Adrenal gland (tissue), 12 donors: ENCODE data around the gene SNCB. TPM values are rescaled to one million over a fixed set of nuclear protein-coding genes. Genes with fewer than 3 reads are reported as not detected.

Experiments used
- DNase-seq, 7 donors: peaks; one replicate each; pipeline ENCODE4 v3.0.0-alpha.2; 2019 to 2020
- H3K27ac ChIP-seq, 5 donors: fragments of 200-600 bp; sonication (generic) in 4 of 5; 1 replicate in 3 of 5; 2 replicates in 2 of 5; pipeline versions ENCODE4 v1.5.1 to v1.8.0; 2016 to 2020; ENCODE audit warnings: mild to moderate bottlenecking in 1 of 5
- H3K27me3 ChIP-seq: fragments of 200-600 bp; 2 replicates; pipeline ENCODE4 v1.8.0; 2021
- H3K36me3 ChIP-seq, 2 donors: fragments of 200-600 bp; replicated peaks in 1 of 2; 1 replicate in 1 of 2; 2 replicates in 1 of 2; pipeline versions ENCODE4 v1.5.1 to v1.8.0; 2018 to 2022
- H3K4me1 ChIP-seq, 2 donors: fragments of 200-600 bp; replicated peaks in 1 of 2; 1 replicate in 1 of 2; 2 replicates in 1 of 2; pipeline versions ENCODE4 v1.5.1 to v1.8.0; 2018 to 2021
- H3K4me3 ChIP-seq, 4 donors: fragments of 200-600 bp; sonication (generic) in 3 of 4; one replicate each; pipeline ENCODE4 v1.5.1; 2016 to 2018
- H3K9me3 ChIP-seq, 3 donors: fragments of 200-600 bp; sonication (generic) in 1 of 3; replicated peaks in 1 of 3; 1 replicate in 2 of 3; 2 replicates in 1 of 3; pipeline versions ENCODE4 v1.5.1 to v1.8.0; 2016 to 2021
- POLR2A ChIP-seq, 2 donors: fragments of 450-650 bp; IDR thresholded peaks; one replicate each; pipeline ENCODE4 v1.6.1; 2017; ENCODE audit warnings: antibody characterized with exemption in 2 of 2, mild to moderate bottlenecking in 2 of 2, moderate library complexity in 1 of 2
- WGBS, 4 donors: extraction: QIAGEN DNeasy Blood & Tissue Kit in 2 of 4; methylation state at CpG; one replicate each; pipeline versions ENCODE4 v1.1.5 to v1.1.7; 2013 to 2017; 5-methylcytosine and 5-hydroxymethylcytosine counted together
- intact Hi-C, 2 donors: fragments of 100-400 bp; cut with DNase I; formaldehyde crosslinking; loops; one replicate each; pipeline versions ENCODE4 v1.14.1 to v1.15.0; 2022 to 2023
- polyA plus RNA-seq, 3 donors: library from polyadenylated mRNA; stranded (reverse); fragments of 200-250 nt in 2 of 3; fragments of 350-450 nt in 1 of 3; fragmentation: Illumina TruSeq in 1 of 3; extraction: RNeasy Lipid Tissue Mini Kit (QIAGEN cat#74804) in 1 of 3; gene quantifications; one replicate each; pipeline ENCODE4 v1.2.3, GENCODE V29; 2013 to 2014
- total RNA-seq, 9 donors: library from RNA; depleted of rRNA in 4 of 9; stranded (reverse); fragments of >200 nt in 4 of 9; fragments of 120-200 nt in 1 of 9; fragmentation: NEBNext Ultra II Directional in 1 of 9; extraction: Animal tissue kit (Norgen Biotek cat#: 25700) in 1 of 9; gene quantifications; one replicate each; pipeline versions ENCODE4 v1.1.0 to v1.2.4, GENCODE V29; 2013 to 2023
- TF ChIP-seq, protein P1 (sequence below), 6 experiments: fragments of 450-650 bp in 4 of 6; fragments of 200-600 bp in 2 of 6; sonication (generic) in 1 of 6; IDR thresholded peaks; 1 replicate in 5 of 6; 2 replicates in 1 of 6; pipeline versions ENCODE4 v1.5.1 to v1.8.0; 2016 to 2021; ENCODE audit warnings: antibody characterized with exemption in 6 of 6, mild to moderate bottlenecking in 2 of 6, moderate library complexity in 1 of 6
- donor health status: healthy with polysubstance abuse.
- donor health status: Bipolar disorder and iron deficiency.
- donor health status: DM: yes; HTN: yes; CAD: no.
- donor health status: DM: no; HTN: no; CAD: no.
- donor health status: DM: no; HTN: no; CAD: no.
- donor health status: DM: yes; HTN: yes; CAD: no.

The SNCB gene
- total and polyA plus RNA-seq, 12 donors = 0.19 to 8.6 (median 1.5) TPM; not detected in 4

DNA sequence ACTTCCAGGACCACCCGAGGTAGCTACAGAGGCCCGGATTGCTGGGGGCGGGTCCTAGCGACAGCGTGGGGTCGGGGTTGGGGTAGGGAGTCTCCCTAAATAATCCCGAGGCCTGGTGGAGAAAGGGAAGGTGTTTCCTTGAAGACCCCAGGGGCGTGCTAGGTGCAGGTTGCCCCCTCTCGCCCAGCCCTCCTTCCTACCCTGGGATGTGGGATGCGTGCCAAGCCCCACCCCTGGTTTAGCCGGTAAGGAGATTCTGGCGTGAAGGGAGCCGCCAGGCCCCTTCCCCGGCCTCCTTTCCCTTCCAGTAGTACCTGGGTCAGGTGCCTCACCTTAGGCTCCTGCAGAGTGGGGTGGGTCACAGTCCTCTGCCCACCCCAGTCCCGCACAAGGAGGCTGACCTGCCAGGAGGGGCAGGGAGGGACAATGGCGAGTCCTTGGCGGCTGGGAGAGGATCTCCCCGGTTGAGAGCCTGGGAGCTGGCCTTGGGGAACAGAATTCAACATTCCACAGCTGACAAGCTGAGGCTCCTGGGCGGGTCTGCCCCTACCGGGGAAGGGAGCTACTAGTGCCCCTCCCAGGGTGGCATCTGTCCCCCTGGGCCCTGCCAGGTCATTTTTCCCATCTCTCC is 17.6 kb upstream of the SNCB start:
- peaks cover 31 to 46% of the 10 kb centered on the region in 2 donors for H3K4me1 ChIP-seq
- WGBS, 4 donors = 0 to 8% (median 3%) methylated on average over 12 to 20 of the region's 20 CpGs
- TF ChIP-seq POLR2A (IDR thresholded peaks at IDR 0.05) = peak in 1 of 2 donors; percentile 57
- TF ChIP-seq, protein P1, sequence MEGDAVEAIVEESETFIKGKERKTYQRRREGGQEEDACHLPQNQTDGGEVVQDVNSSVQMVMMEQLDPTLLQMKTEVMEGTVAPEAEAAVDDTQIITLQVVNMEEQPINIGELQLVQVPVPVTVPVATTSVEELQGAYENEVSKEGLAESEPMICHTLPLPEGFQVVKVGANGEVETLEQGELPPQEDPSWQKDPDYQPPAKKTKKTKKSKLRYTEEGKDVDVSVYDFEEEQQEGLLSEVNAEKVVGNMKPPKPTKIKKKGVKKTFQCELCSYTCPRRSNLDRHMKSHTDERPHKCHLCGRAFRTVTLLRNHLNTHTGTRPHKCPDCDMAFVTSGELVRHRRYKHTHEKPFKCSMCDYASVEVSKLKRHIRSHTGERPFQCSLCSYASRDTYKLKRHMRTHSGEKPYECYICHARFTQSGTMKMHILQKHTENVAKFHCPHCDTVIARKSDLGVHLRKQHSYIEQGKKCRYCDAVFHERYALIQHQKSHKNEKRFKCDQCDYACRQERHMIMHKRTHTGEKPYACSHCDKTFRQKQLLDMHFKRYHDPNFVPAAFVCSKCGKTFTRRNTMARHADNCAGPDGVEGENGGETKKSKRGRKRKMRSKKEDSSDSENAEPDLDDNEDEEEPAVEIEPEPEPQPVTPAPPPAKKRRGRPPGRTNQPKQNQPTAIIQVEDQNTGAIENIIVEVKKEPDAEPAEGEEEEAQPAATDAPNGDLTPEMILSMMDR (IDR thresholded peaks at IDR 0.05) = no peak
- peaks cover 0 to 3% of the 10 kb centered on the region in 2 donors for H3K36me3 ChIP-seq
- peak overlapping the region; percentile 32 to 86 (median 48) for H3K4me3 ChIP-seq
- intact Hi-C loops = no loop called here
- H3K9me3 ChIP-seq = no peaks in the 10 kb centered on the region
- H3K27me3 ChIP-seq = no peaks in the 10 kb centered on the region
- peak overlapping the region; percentile 63 to 85 (median 71) for H3K27ac ChIP-seq
- DNase-seq = peak; percentile 75 to 82 (median 79)

DNA sequence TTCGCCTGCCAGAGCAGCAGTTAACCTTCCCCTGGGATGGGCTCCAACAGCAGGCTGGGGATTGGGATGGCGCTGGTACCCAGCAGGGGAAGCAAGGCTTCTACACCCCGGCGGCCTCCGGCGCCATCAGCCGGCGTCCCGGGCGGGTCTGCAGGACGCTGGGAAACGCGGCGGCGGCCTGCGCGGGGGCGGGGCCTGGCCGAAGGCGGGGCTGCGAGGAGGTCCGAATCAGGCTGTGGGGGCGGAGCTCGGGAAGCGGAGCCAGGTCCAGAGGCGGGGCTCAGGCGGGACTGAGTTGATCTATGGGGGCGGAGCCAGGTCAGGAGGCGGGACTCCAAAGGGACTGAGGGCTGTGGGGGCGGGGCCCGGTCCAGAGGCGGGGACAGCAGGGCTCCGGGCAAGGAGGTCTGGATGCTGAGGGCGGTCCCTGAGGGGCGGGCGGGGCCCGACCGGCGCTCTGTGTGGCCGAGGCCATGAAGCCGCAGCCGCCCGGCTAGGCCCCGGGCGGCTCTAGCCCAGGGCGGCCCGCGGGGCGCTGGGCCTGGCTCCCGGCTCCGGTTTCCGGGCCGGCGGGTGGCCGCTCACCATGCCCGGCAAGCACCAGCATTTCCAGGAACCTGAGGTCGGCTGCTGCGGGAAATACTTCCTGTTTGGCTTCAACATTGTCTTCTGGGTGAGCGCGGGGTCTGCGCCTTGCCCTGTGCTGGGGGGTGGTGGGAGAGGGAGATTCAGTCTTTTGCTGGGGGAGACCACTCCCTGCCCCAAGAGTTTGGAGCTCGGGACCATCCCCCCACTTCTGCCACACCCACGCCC is 16.9 kb upstream of the SNCB start, which contains the start of gene TSPAN17:
TSS of gene TSPAN17 (plus strand) at position 455 of the 813 bp plus-strand sequence. CDS start at position 587, 132 bp downstream.
- TF ChIP-seq POLR2A (IDR thresholded peaks at IDR 0.05) = peak; percentile 67 to 82
- TF ChIP-seq, protein P1 (IDR thresholded peaks at IDR 0.05) = peak in 3 of 6 experiments; percentile 9 to 27 (median 12)
- peaks cover 30 to 47% of the 10 kb centered on the region in 2 donors for H3K4me1 ChIP-seq
- no peaks in the 10 kb centered on the region for H3K36me3 ChIP-seq
- intact Hi-C loops = no loop called here
- DNase-seq = peak; percentile 100
- H3K27ac ChIP-seq = peak within 1 kb of the TSS; percentile 67 to 85 (median 72)
- H3K9me3 ChIP-seq = no peaks in the 10 kb centered on the region
- peak within 1 kb of the TSS; percentile 32 to 86 (median 48) for H3K4me3 ChIP-seq
- H3K27me3 ChIP-seq = no peaks in the 10 kb centered on the region
- 0 to 1% (median 0%) methylated on average over 2 to 63 of the region's 63 CpGs for WGBS, 4 donors

DNA sequence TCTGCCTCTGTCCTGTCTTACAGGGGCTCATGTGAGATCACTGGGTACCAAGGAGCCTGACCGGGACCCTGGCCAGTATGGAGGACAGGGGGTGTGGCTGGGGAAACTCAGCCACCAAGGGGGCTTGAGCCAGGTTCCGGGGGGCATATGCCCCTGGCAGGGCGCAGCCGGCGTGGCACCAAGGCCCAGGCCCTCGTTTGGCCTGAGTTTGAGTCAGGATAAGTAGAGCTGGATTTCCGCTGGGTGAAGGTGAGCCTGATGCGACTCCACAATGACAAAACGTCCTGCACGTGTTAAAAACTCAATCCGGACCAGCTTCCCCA is 16.3 kb upstream of the SNCB start:
- Histone ChIP-seq H3K27ac (peak overlapping the region in 4 of 5 donors; percentile 30 to 85 (median 70)), H3K9me3 (no peaks in the 10 kb centered on the region), H3K27me3 (no peaks in the 10 kb centered on the region), H3K36me3 (no peaks in the 10 kb centered on the region), H3K4me3 (peak overlapping the region in 2 of 4 donors; percentile 24 to 86), H3K4me1 (peaks cover 24 to 42% of the 10 kb centered on the region in 2 donors)
- TF ChIP-seq, protein P1 (IDR thresholded peaks at IDR 0.05) = no peak
- peak in 1 of 2 donors; percentile 43 for TF ChIP-seq POLR2A (IDR thresholded peaks at IDR 0.05)
- intact Hi-C loops = no loop called here
- WGBS, 4 donors = 19 to 35% (median 21%) methylated on average over 2 to 11 of the region's 11 CpGs
- no peak for DNase-seq

DNA sequence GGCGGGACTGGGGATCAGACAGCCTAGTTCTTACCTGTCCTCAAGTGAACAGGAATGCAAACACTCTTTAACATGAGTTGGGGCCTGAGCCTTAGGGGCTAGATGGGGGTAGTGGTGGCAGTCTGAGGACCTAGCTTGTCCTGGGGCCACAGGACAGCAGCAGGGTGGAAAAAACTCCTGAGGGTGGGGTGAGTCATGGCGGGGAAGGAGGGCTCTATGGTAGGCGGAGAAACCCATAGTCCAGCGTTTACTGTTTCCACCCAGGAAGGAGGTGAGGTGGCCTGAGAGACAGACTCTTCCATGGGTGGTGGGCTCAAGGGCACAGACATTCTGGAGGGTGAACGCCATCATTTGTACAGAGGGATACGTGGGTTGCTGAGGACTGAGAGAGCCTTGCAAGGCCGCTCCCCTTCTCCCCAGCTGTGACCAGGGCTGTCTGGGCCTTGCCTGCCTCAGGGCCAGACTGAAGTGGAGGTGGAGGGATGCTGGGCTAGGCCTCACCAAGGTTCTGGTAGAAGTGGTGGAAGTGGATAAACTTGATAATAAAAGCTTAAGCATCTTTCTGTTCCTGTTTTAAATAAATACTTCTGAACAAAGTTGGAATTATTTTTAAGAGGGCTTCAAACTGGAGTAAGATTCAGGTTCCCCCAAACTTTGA is 15.8 kb upstream of the SNCB start:
- Histone ChIP-seq H3K36me3 (no peaks in the 10 kb centered on the region), H3K27ac (peak overlapping the region in 4 of 5 donors; percentile 30 to 85 (median 70)), H3K4me1 (peaks cover 20 to 37% of the 10 kb centered on the region in 2 donors), H3K9me3 (no peaks in the 10 kb centered on the region), H3K27me3 (no peaks in the 10 kb centered on the region), H3K4me3 (no peak overlapping the region)
- WGBS, 4 donors = 89 to 100% (median 96%) methylated on average over 1 to 7 of the region's 7 CpGs
- intact Hi-C loops = no loop called here
- TF ChIP-seq, protein P1 (IDR thresholded peaks at IDR 0.05) = no peak
- TF ChIP-seq POLR2A (IDR thresholded peaks at IDR 0.05) = no peak
- DNase-seq = no peak
